H9 (cell line): Measurements from ENCODE around the gene KAZALD1. TPM values are rescaled to one million over a fixed set of nuclear protein-coding genes. Genes with fewer than 3 reads are reported as not detected.

ENCODE experiments used
- DNase-seq: peaks from one replicate; pipeline ENCODE4 v3.0.0-alpha.2; 2017
- H2AFZ ChIP-seq: one replicate; pipeline ENCODE4 v1.6.1; 2013; ENCODE audit warnings: mild to moderate bottlenecking, low read length, control low read depth, moderate library complexity
- H2AK5ac ChIP-seq: 2 replicates; pipeline ENCODE4 v1.6.1; 2013; ENCODE audit warnings: low read length, control low read depth, mixed read lengths; ENCODE audit not compliant: insufficient read length
- H2BK120ac ChIP-seq: one replicate; pipeline ENCODE4 v1.6.1; 2013; ENCODE audit warnings: low read depth, mild to moderate bottlenecking, low read length, control low read depth, inconsistent platforms; ENCODE audit not compliant: poor library complexity, severe bottlenecking
- H2BK12ac ChIP-seq: 2 replicates; pipeline ENCODE4 v1.6.1; 2013; ENCODE audit warnings: low read length, control low read depth, mixed read lengths, low read depth; ENCODE audit not compliant: insufficient read length
- H2BK15ac ChIP-seq: 2 replicates; pipeline ENCODE4 v1.6.1; 2013; ENCODE audit warnings: low read depth, low read length, control low read depth
- H2BK20ac ChIP-seq: one replicate; pipeline ENCODE4 v1.6.1; 2013; ENCODE audit warnings: low read depth, mild to moderate bottlenecking, low read length, control low read depth, inconsistent platforms; ENCODE audit not compliant: poor library complexity, severe bottlenecking
- H2BK5ac ChIP-seq: 2 replicates; pipeline ENCODE4 v1.6.1; 2013; ENCODE audit warnings: low read length, control low read depth, mixed read lengths; ENCODE audit not compliant: insufficient read length
- H3K14ac ChIP-seq: 2 replicates; pipeline ENCODE4 v1.6.1; 2013; ENCODE audit warnings: low read length, control low read depth; ENCODE audit not compliant: insufficient read depth
- H3K18ac ChIP-seq: 2 replicates; pipeline ENCODE4 v1.6.1; 2013; ENCODE audit warnings: low read depth, mild to moderate bottlenecking, mixed read lengths, low read length, control low read depth; ENCODE audit not compliant: insufficient read length
- H3K23ac ChIP-seq: 2 replicates; pipeline ENCODE4 v1.6.1; 2013; ENCODE audit warnings: low read length, control low read depth, mixed read lengths, low read depth; ENCODE audit not compliant: insufficient read length
- H3K23me2 ChIP-seq: 2 replicates; pipeline ENCODE4 v1.6.1; 2013; ENCODE audit warnings: low read depth, mild to moderate bottlenecking, mixed read lengths, low read length, control low read depth; ENCODE audit not compliant: insufficient read length, poor library complexity, severe bottlenecking
- H3K27ac ChIP-seq: 2 replicates; pipeline ENCODE4 v1.5.1; 2013; ENCODE audit warnings: low read length, control low read depth, mixed read lengths, low read depth; ENCODE audit not compliant: insufficient read length
- H3K27me3 ChIP-seq: 2 replicates; pipeline ENCODE4 v1.6.1; 2013; ENCODE audit warnings: low read length, control low read depth, inconsistent platforms; ENCODE audit not compliant: insufficient read depth
- H3K4ac ChIP-seq: 2 replicates; pipeline ENCODE4 v1.6.1; 2013; ENCODE audit warnings: low read depth, mild to moderate bottlenecking, control low read depth, inconsistent platforms, low read length, moderate library complexity
- H3K4me1 ChIP-seq: 2 replicates; pipeline ENCODE4 v1.6.1; 2013; ENCODE audit warnings: low read length, control low read depth, inconsistent platforms; ENCODE audit not compliant: insufficient read depth
- H3K4me2 ChIP-seq: 2 replicates; pipeline ENCODE4 v1.6.1; 2013; ENCODE audit warnings: low read length, control low read depth, mixed read lengths; ENCODE audit not compliant: insufficient read length, insufficient read depth
- H3K56ac ChIP-seq: 2 replicates; pipeline ENCODE4 v1.6.1; 2013; ENCODE audit warnings: low read depth, mild to moderate bottlenecking, mixed read lengths, low read length, control low read depth; ENCODE audit not compliant: insufficient read length
- H3K79me1 ChIP-seq: 2 replicates; pipeline ENCODE4 v1.6.1; 2013; ENCODE audit warnings: low read depth, mild to moderate bottlenecking, moderate library complexity, low read length, control low read depth, inconsistent platforms; ENCODE audit not compliant: insufficient read depth, poor library complexity, severe bottlenecking
- H3K79me2 ChIP-seq: 2 replicates; pipeline ENCODE4 v1.6.1; 2013; ENCODE audit warnings: low read length, control low read depth, inconsistent platforms; ENCODE audit not compliant: insufficient read depth
- H3K9ac ChIP-seq: 2 replicates; pipeline ENCODE4 v1.6.1; 2013; ENCODE audit warnings: low read length, control low read depth, mixed read lengths; ENCODE audit not compliant: insufficient read length; ENCODE audit errors: extremely low read depth
- H3K9me3 ChIP-seq: one replicate; pipeline ENCODE4 v1.6.1; 2013; ENCODE audit warnings: low read depth, low read length, inconsistent platforms; ENCODE audit not compliant: control insufficient read depth
- H3T11ph ChIP-seq: one replicate; pipeline ENCODE4 v1.6.1; 2013; ENCODE audit warnings: mild to moderate bottlenecking, low read length, control low read depth, inconsistent platforms
- H4K20me1 ChIP-seq: one replicate; pipeline ENCODE4 v1.6.1; 2013; ENCODE audit not compliant: control insufficient read depth, insufficient read length, insufficient read depth
- H4K5ac ChIP-seq: 2 replicates; pipeline ENCODE4 v1.6.1; 2013; ENCODE audit warnings: low read depth, mild to moderate bottlenecking, mixed read lengths, low read length, control low read depth; ENCODE audit not compliant: insufficient read length
- H4K8ac ChIP-seq: replicated peaks from 2 replicates; pipeline ENCODE4 v1.6.1; 2013; ENCODE audit warnings: low read length, control low read depth, mixed read lengths, low read depth; ENCODE audit not compliant: insufficient read length
- H4K91ac ChIP-seq: 2 replicates; pipeline ENCODE4 v1.6.1; 2013; ENCODE audit warnings: low read depth, mild to moderate bottlenecking, moderate library complexity, mixed read lengths, low read length, control low read depth; ENCODE audit not compliant: insufficient read length
- H3K27ac Mint-ChIP-seq, 3 experiments: 2 replicates in 2 of 3; 3 replicates in 1 of 3; pipeline ENCODE4 v1.8.0; 2020 to 2021; ENCODE audit warnings: mixed read lengths in 3 of 3, mild to moderate bottlenecking in 1 of 3, moderate library complexity in 1 of 3
- H3K27me3 Mint-ChIP-seq: 2 replicates; pipeline ENCODE4 v1.8.0; 2021; ENCODE audit warnings: low read depth, mild to moderate bottlenecking, moderate library complexity, mixed read lengths
- H3K36me3 Mint-ChIP-seq, 3 experiments: 2 replicates in 2 of 3; 3 replicates in 1 of 3; pipeline ENCODE4 v1.8.0; 2020 to 2021; ENCODE audit warnings: low read depth in 3 of 3, mixed read lengths in 3 of 3; ENCODE audit not compliant: insufficient read depth in 1 of 3
- H3K4me1 Mint-ChIP-seq, 2 experiments: 2 replicates each; pipeline ENCODE4 v1.8.0; 2020; ENCODE audit warnings: mixed read lengths in 2 of 2
- H3K4me3 Mint-ChIP-seq, 2 experiments: 2 replicates in 1 of 2; 3 replicates in 1 of 2; pipeline ENCODE4 v1.8.0; 2020 to 2021; ENCODE audit warnings: mild to moderate bottlenecking in 2 of 2, mixed read lengths in 2 of 2, moderate library complexity in 1 of 2
- H3K9me3 Mint-ChIP-seq, 2 experiments: 2 replicates in 1 of 2; 3 replicates in 1 of 2; pipeline ENCODE4 v1.8.0; 2020; ENCODE audit warnings: mild to moderate bottlenecking in 2 of 2, mixed read lengths in 2 of 2, moderate library complexity in 1 of 2
- CTCF ChIP-seq: fragments of 200-600 bp; sonication (generic); conservative IDR thresholded peaks from 3 replicates; pipeline ENCODE4 v1.8.0; 2021; ENCODE audit warnings: antibody characterized with exemption, mild to moderate bottlenecking
- WGBS: extraction: QIAGEN DNeasy Blood & Tissue Kit; methylation state at CpG from one replicate; pipeline ENCODE4 v1.1.7; 2013; ENCODE audit warnings: missing lambda C conversion rate, low lambda C conversion rate, mixed read lengths; ENCODE audit not compliant: insufficient read length; ENCODE audit errors: extremely low coverage; 5-methylcytosine and 5-hydroxymethylcytosine counted together
- total RNA-seq: library from RNA; stranded (reverse); gene quantifications from 2 replicates; pipeline ENCODE4 v1.2.1, GENCODE V29; 2021

KAZALD1 gene
- total RNA-seq, 1 experiment from 2014 or later, result 2.9 TPM

GRCh38 chr10:101095004-101095403 is 33.2 kb downstream of the KAZALD1 start:
- H3K9ac ChIP-seq, result no peak overlapping the region
- no peak overlapping the region for H3T11ph ChIP-seq
- no peak overlapping the region for H2AK5ac ChIP-seq
- Mint-ChIP-seq H3K4me1 (peaks cover 9 to 23% of the 10 kb centered on the region in 2 experiments), H3K36me3 (no peaks in the 10 kb centered on the region), H3K9me3 (no peaks in the 10 kb centered on the region), H3K4me3 (0 out of 5 replicates have a peak overlapping the region, but pooled peaks of 1 of the 2 experiments have one; percentile 16), H3K27ac (no peak overlapping the region), H3K27me3 (peaks cover 58% of the 10 kb centered on the region)
- no peak overlapping the region for H2BK15ac ChIP-seq
- H3K9me3 ChIP-seq, result no peaks in the 10 kb centered on the region
- H2BK120ac ChIP-seq, result no peak overlapping the region
- no peaks in the 10 kb centered on the region for H3K23me2 ChIP-seq
- no peak overlapping the region for H2BK12ac ChIP-seq
- H3K27ac ChIP-seq, result no peak overlapping the region
- no peak overlapping the region for H3K14ac ChIP-seq
- no peaks in the 10 kb centered on the region for H3K79me1 ChIP-seq
- DNase-seq, result no peak
- no peak overlapping the region for H3K56ac ChIP-seq
- H3K4ac ChIP-seq, result no peak overlapping the region
- H3K79me2 ChIP-seq, result no peaks in the 10 kb centered on the region
- no peak overlapping the region for H2AFZ ChIP-seq
- H4K5ac ChIP-seq, result no peak overlapping the region
- H4K20me1 ChIP-seq, result no peaks in the 10 kb centered on the region
- H2BK20ac ChIP-seq, result no peak overlapping the region
- H3K27me3 ChIP-seq, result no peaks in the 10 kb centered on the region
- H3K4me2 ChIP-seq, result no peak overlapping the region
- no peaks in the 10 kb centered on the region; the same call in 1 of the 2 replicates for H3K4me1 ChIP-seq
- H3K18ac ChIP-seq, result no peak overlapping the region
- H4K8ac ChIP-seq, result no peak overlapping the region
- WGBS, result no CpG with 5 or more reads among the region's 6 CpGs
- TF ChIP-seq CTCF, result no peak
- no peak overlapping the region for H4K91ac ChIP-seq
- no peak overlapping the region for H3K23ac ChIP-seq
- H2BK5ac ChIP-seq, result no peak overlapping the region
